MCF 10A (cell line): ENCODE results near the gene CCL22. TPM values are rescaled to one million over a fixed set of nuclear protein-coding genes. Genes with fewer than 3 reads are reported as not detected.

Source experiments
- BruUV-seq: library from RNA; stranded (reverse); fragments of 400-500 nt; replicated peaks from 2 replicates; lab custom pipeline; 2021; lab: Mats Ljungman, UMichigan
- CTCF ChIA-PET: fragments of 300-600 bp; sonication (Branson Sonifier 250); formaldehyde crosslinking; extraction: SDS; loops from one replicate; lab custom pipeline; 2021; ENCODE audit warnings: antibody characterized with exemption, inconsistent platforms; lab: Yijun Ruan, JAX
- POLR2A ChIA-PET: fragments of 300-600, 350-650 bp; sonication (Branson Sonifier 250); formaldehyde crosslinking; extraction: SDS; loops from one replicate; lab custom pipeline; 2020; ENCODE audit warnings: antibody characterized with exemption, inconsistent platforms; lab: Yijun Ruan, JAX
- DNase-seq: peaks from one replicate; pipeline ENCODE4 v3.0.0-alpha.2; 2018; ENCODE audit not compliant: unreplicated experiment
- H3K27ac Mint-ChIP-seq: one replicate; pipeline ENCODE4 v1.8.0; 2022; ENCODE audit warnings: mild to moderate bottlenecking, low read depth, mixed read lengths; ENCODE audit not compliant: unreplicated experiment
- H3K27me3 Mint-ChIP-seq: one replicate; pipeline ENCODE4 v1.8.0; 2022; ENCODE audit warnings: mixed read lengths; ENCODE audit not compliant: insufficient read depth, unreplicated experiment
- H3K36me3 Mint-ChIP-seq: one replicate; pipeline ENCODE4 v1.8.0; 2022; ENCODE audit warnings: mild to moderate bottlenecking, moderate library complexity, mixed read lengths; ENCODE audit not compliant: insufficient read depth, unreplicated experiment
- H3K4me1 Mint-ChIP-seq: one replicate; pipeline ENCODE4 v1.8.0; 2022; ENCODE audit warnings: mixed read lengths; ENCODE audit not compliant: insufficient read depth, unreplicated experiment
- H3K4me3 Mint-ChIP-seq: one replicate; pipeline ENCODE4 v1.8.0; 2022; ENCODE audit warnings: mild to moderate bottlenecking, moderate library complexity, mixed read lengths; ENCODE audit not compliant: unreplicated experiment
- H3K9me3 Mint-ChIP-seq: one replicate; pipeline ENCODE4 v1.8.0; 2022; ENCODE audit warnings: mixed read lengths; ENCODE audit not compliant: unreplicated experiment
- intact Hi-C: fragments of 100-400 bp; cut with micrococcal nuclease; formaldehyde crosslinking; loops from 2 replicates; pipeline ENCODE4 v1.14.1; 2022
- total RNA-seq: library from RNA; stranded (reverse); gene quantifications from 2 replicates; pipeline ENCODE4 v1.2.3, GENCODE V29; 2022
- TF ChIP-seq, protein P1 (sequence below): fragments of 200-600 bp; IDR thresholded peaks from one replicate; pipeline ENCODE4 v1.8.0; 2022; ENCODE audit warnings: antibody characterized with exemption, mild to moderate bottlenecking; ENCODE audit not compliant: unreplicated experiment

CCL22 gene
- total RNA-seq, 1 experiment from 2014 or later, result not detected

DNA sequence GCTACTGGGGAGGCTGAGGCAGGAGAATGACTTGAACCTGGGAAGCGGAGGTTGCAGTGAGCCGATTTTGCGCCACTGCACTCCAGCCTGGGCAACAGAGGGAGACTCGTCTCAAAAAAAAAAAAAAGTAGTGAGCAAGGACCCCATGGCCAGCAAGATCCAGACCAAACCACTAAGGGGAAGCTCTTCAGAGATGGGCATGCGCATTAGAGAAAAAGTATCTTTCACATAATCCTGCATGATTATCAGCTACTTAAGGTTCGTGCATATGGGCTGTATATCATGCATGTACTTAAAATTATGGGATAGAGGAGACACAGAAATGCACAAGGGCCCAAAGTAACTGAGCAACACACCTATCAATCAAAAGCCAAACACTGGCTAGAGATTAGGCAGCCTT, 10.7 kb upstream of the CCL22 start:
- BruUV-seq, result no TSS peak
- H3K27me3 Mint-ChIP-seq, result peaks cover 33% of the 10 kb centered on the region

DNA sequence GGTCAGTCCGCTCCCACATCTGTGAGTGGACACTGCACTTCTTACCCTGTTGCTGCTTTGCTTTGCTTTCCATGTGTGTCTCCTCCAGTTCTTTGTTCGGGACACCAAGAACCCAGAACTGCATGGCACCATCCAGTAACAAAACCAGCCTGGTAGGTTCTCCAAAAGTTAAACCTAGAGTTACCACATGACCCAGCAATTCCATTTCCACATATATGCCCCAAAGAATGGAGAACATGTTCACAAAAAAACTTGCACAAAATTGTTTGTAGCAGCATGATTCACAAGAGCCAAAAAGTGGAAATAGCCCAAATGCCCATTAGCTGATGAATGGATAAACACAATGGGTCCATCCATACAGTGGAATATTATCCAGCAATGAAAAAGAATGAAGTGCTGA, 10.3 kb upstream of the CCL22 start:
- Mint-ChIP-seq H3K36me3 (no peaks in the 10 kb centered on the region), H3K27ac (no peak overlapping the region), H3K27me3 (peaks cover 33% of the 10 kb centered on the region), H3K4me1 (no peaks in the 10 kb centered on the region), H3K4me3 (no peak overlapping the region), H3K9me3 (peaks cover 8% of the 10 kb centered on the region)
- POLR2A ChIA-PET, result no interaction called here
- CTCF ChIA-PET, result no interaction called here
- intact Hi-C loops, result no loop called here
- TF ChIP-seq, protein P1, sequence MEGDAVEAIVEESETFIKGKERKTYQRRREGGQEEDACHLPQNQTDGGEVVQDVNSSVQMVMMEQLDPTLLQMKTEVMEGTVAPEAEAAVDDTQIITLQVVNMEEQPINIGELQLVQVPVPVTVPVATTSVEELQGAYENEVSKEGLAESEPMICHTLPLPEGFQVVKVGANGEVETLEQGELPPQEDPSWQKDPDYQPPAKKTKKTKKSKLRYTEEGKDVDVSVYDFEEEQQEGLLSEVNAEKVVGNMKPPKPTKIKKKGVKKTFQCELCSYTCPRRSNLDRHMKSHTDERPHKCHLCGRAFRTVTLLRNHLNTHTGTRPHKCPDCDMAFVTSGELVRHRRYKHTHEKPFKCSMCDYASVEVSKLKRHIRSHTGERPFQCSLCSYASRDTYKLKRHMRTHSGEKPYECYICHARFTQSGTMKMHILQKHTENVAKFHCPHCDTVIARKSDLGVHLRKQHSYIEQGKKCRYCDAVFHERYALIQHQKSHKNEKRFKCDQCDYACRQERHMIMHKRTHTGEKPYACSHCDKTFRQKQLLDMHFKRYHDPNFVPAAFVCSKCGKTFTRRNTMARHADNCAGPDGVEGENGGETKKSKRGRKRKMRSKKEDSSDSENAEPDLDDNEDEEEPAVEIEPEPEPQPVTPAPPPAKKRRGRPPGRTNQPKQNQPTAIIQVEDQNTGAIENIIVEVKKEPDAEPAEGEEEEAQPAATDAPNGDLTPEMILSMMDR, result no peak
- no TSS peak for BruUV-seq
- no peak for DNase-seq

More for the DNA sequence above, 10.7 kb upstream of the CCL22 start:
- Mint-ChIP-seq H3K36me3 (no peaks in the 10 kb centered on the region), H3K4me1 (no peaks in the 10 kb centered on the region), H3K9me3 (peaks cover 8% of the 10 kb centered on the region), H3K4me3 (no peak overlapping the region), H3K27ac (no peak overlapping the region)
- POLR2A ChIA-PET, result no interaction called here
- CTCF ChIA-PET, result no interaction called here
- intact Hi-C loops, result no loop called here
- TF ChIP-seq, protein P1, result no peak
- no peak for DNase-seq

GRCh38 chr16:57349212-57350031, 9.2 kb upstream of the CCL22 start:
- Mint-ChIP-seq H3K4me1 (no peaks in the 10 kb centered on the region), H3K27ac (no peak overlapping the region), H3K4me3 (no peak overlapping the region), H3K27me3 (peaks cover 33% of the 10 kb centered on the region), H3K9me3 (peaks cover 8% of the 10 kb centered on the region), H3K36me3 (no peaks in the 10 kb centered on the region)
- no peak for DNase-seq
- POLR2A ChIA-PET, result no interaction called here
- no TSS peak for BruUV-seq
- TF ChIP-seq, protein P1, result no peak
- CTCF ChIA-PET, result interaction anchor here (0.6 kb wide), 1 partner anchor 70 kb away, joined by 3 read pairs; no protein-coding TSS in a partner anchor
- intact Hi-C loops, result no loop called here

DNA sequence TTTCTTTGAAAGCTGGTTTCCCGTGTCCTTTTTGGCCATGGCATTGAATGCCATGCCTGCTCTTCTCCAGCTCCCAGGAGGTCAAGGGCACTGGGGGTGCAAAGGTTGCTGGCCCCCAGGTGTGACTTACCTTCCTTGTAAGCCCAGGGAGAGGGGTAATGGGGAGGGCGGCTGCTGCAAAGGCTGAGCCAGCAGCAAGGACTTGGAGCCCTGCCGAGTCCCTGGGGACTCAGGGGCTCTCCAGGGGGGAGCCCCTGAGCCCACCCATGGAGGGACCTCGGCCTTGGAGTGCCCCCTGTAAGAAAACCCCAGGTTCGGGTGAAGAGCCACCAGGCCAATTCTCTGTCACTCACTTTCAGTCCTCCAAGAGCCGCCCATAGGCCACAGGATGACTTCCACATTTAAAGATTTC, 5.9 kb upstream of the CCL22 start:
- BruUV-seq, result no TSS peak

More for the DNA sequence above, 5.9 kb upstream of the CCL22 start:
- intact Hi-C loops, result no loop called here
- ChIA-PET CTCF (interaction anchor here (0.6 to 0.7 kb wide), 2 partner anchors 64 to 554 kb away, joined by 3 to 4 read pairs; no protein-coding TSS in a partner anchor), POLR2A (no interaction called here)
- Mint-ChIP-seq H3K4me1 (no peaks in the 10 kb centered on the region), H3K4me3 (no peak overlapping the region), H3K27ac (no peak overlapping the region), H3K36me3 (no peaks in the 10 kb centered on the region), H3K9me3 (peaks cover under 1% of the 10 kb centered on the region), H3K27me3 (peaks cover 22% of the 10 kb centered on the region)
- no peak for DNase-seq
- TF ChIP-seq, protein P1, result no peak
